H1 (cell line): ENCODE results near the gene CHD2. TPM values are rescaled to one million over a fixed set of nuclear protein-coding genes. Genes with fewer than 3 reads are reported as not detected.
A peak's percentile ranks its signal among the peaks of the same experiment; 100 is the strongest.

Source experiments
- CTCF ChIA-PET: fragments of 300-600 bp; sonication (Branson Sonifier 250); formaldehyde crosslinking; loops from one replicate; lab custom pipeline; 2021; ENCODE audit not compliant: partially characterized antibody; lab: Charles Lee
- POLR2A ChIA-PET: fragments of 300-600 bp; sonication (Branson Sonifier 250); formaldehyde crosslinking; loops from one replicate; lab custom pipeline; 2021; ENCODE audit warnings: inconsistent platforms; ENCODE audit not compliant: partially characterized antibody; lab: Charles Lee
- DNase-seq, 2 experiments: peaks; one replicate each; pipeline versions ENCODE4 v3.0.0 to v3.0.0-alpha.2; 2010 to 2022; ENCODE audit warnings: low spot score in 2 of 2, low read depth in 1 of 2, mixed read lengths in 1 of 2
- FAIRE-seq: peaks from 2 replicates; lab custom pipeline; 2011; peaks lifted over from hg19 to GRCh38; lab: Jason Lieb, UNC
- H2AFZ ChIP-seq: 2 replicates; pipeline ENCODE4 v1.8.1; 2012; ENCODE audit warnings: low read length, inconsistent platforms
- H2AK5ac ChIP-seq: 2 replicates; pipeline ENCODE4 v1.6.1; 2013; ENCODE audit warnings: low read depth, low read length
- H2BK120ac ChIP-seq: replicated peaks from 2 replicates; pipeline ENCODE3; 2013; ENCODE audit warnings: low read depth, low read length, inconsistent platforms
- H2BK12ac ChIP-seq: 2 replicates; pipeline ENCODE4 v1.6.1; 2013; ENCODE audit warnings: low read depth, low read length
- H2BK15ac ChIP-seq: 2 replicates; pipeline ENCODE4 v1.6.1; 2013; ENCODE audit warnings: low read length
- H2BK20ac ChIP-seq: 2 replicates; pipeline ENCODE4 v1.6.1; 2013; ENCODE audit warnings: low read length
- H2BK5ac ChIP-seq: 2 replicates; pipeline ENCODE4 v1.6.1; 2013; ENCODE audit warnings: low read depth, low read length
- H3K14ac ChIP-seq: 2 replicates; pipeline ENCODE4 v1.6.1; 2013; ENCODE audit warnings: inconsistent platforms; ENCODE audit not compliant: insufficient read length
- H3K18ac ChIP-seq: 2 replicates; pipeline ENCODE4 v1.6.1; 2013; ENCODE audit warnings: low read length; ENCODE audit errors: extremely low read depth
- H3K23ac ChIP-seq: 2 replicates; pipeline ENCODE4 v1.6.1; 2013; ENCODE audit warnings: inconsistent platforms; ENCODE audit not compliant: insufficient read length
- H3K23me2 ChIP-seq: 2 replicates; pipeline ENCODE4 v1.6.1; 2013; ENCODE audit warnings: low read depth, low read length
- H3K27ac ChIP-seq: 2 replicates; pipeline ENCODE4 v1.6.1; 2011; ENCODE audit warnings: low read depth, low read length, inconsistent platforms
- H3K27me3 ChIP-seq, 4 experiments: replicated peaks in 1 of 4; 1 replicate in 1 of 4; 2 replicates in 3 of 4; pipeline versions ENCODE4 v1.6.1 to v1.8.1; 2011 to 2013; ENCODE audit warnings: low read length in 3 of 4, mild to moderate bottlenecking in 3 of 4, inconsistent platforms in 2 of 4, mixed read lengths in 2 of 4, moderate library complexity in 1 of 4; ENCODE audit not compliant: control insufficient read depth in 3 of 4, insufficient read depth in 3 of 4; ENCODE audit errors: extremely low read depth in 1 of 4
- H3K36me3 ChIP-seq, 4 experiments: 2 replicates each; pipeline versions ENCODE4 v1.6.1 to v1.8.1; 2011 to 2013; ENCODE audit warnings: mild to moderate bottlenecking in 4 of 4, low read length in 3 of 4, moderate library complexity in 2 of 4, control low read depth in 1 of 4, inconsistent platforms in 1 of 4; ENCODE audit not compliant: insufficient read depth in 4 of 4, control insufficient read depth in 2 of 4
- H3K4ac ChIP-seq: replicated peaks from 2 replicates; pipeline ENCODE3; 2013; ENCODE audit warnings: low read length, low read depth, mixed read lengths, inconsistent platforms; ENCODE audit not compliant: insufficient read length
- H3K4me1 ChIP-seq, 4 experiments: replicated peaks in 1 of 4; 1 replicate in 1 of 4; 2 replicates in 3 of 4; pipeline versions ENCODE4 v1.6.1 to v1.8.1; 2011 to 2013; ENCODE audit warnings: low read length in 3 of 4, inconsistent platforms in 2 of 4, mixed read lengths in 1 of 4; ENCODE audit not compliant: insufficient read depth in 4 of 4, control insufficient read depth in 3 of 4
- H3K4me2 ChIP-seq, 2 experiments: 2 replicates each; pipeline versions ENCODE4 v1.6.1 to v1.8.1; 2011 to 2013; ENCODE audit warnings: low read depth in 2 of 2, low read length in 2 of 2, control low read depth in 1 of 2, inconsistent platforms in 1 of 2, mild to moderate bottlenecking in 1 of 2; ENCODE audit not compliant: insufficient read depth in 1 of 2
- H3K4me3 ChIP-seq, 4 experiments: fragments of 200-600, 300-600 bp in 1 of 4; sonication (generic), shearing (Covaris generic), sonication (Bioruptor Twin) in 1 of 4; 2 replicates each; pipeline versions ENCODE4 v1.5.1 to v1.8.1; 2011 to 2016; ENCODE audit warnings: low read length in 4 of 4, low read depth in 3 of 4, control low read depth in 2 of 4, inconsistent platforms in 2 of 4, mild to moderate bottlenecking in 2 of 4, mixed read lengths in 1 of 4, moderate library complexity in 1 of 4; ENCODE audit not compliant: insufficient read depth in 2 of 4; ENCODE audit errors: extremely low read depth in 1 of 4
- H3K56ac ChIP-seq: replicated peaks from 2 replicates; pipeline ENCODE3; 2013; ENCODE audit warnings: low read depth, mild to moderate bottlenecking, mixed read lengths, low read length, inconsistent platforms; ENCODE audit not compliant: insufficient read length
- H3K79me1 ChIP-seq: 2 replicates; pipeline ENCODE4 v1.6.1; 2013; ENCODE audit warnings: low read depth, low read length, control low read depth
- H3K79me2 ChIP-seq, 2 experiments: 2 replicates each; pipeline versions ENCODE4 v1.6.1 to v1.8.1; 2012 to 2013; ENCODE audit warnings: low read length in 2 of 2, mild to moderate bottlenecking in 2 of 2, inconsistent platforms in 1 of 2; ENCODE audit not compliant: insufficient read depth in 2 of 2, control insufficient read depth in 1 of 2
- H3K9ac ChIP-seq, 4 experiments: replicated peaks in 1 of 4; 1 replicate in 1 of 4; 2 replicates in 3 of 4; pipeline versions ENCODE4 v1.6.1 to v1.8.1; 2011 to 2013; ENCODE audit warnings: low read depth in 3 of 4, low read length in 3 of 4, control low read depth in 2 of 4, mild to moderate bottlenecking in 2 of 4, moderate library complexity in 2 of 4, inconsistent platforms in 1 of 4; ENCODE audit errors: extremely low read depth in 1 of 4
- H3K9me3 ChIP-seq, 2 experiments: 2 replicates each; pipeline versions ENCODE4 v1.6.1 to v1.8.1; 2012 to 2013; ENCODE audit warnings: mild to moderate bottlenecking in 2 of 2, moderate library complexity in 2 of 2, control low read depth in 1 of 2, inconsistent platforms in 1 of 2, low read depth in 1 of 2, low read length in 1 of 2, mixed read lengths in 1 of 2; ENCODE audit not compliant: insufficient read depth in 2 of 2
- H4K20me1 ChIP-seq, 2 experiments: replicated peaks in 1 of 2; 2 replicates each; pipeline versions ENCODE3 to v1.8.1; 2011 to 2013; ENCODE audit warnings: inconsistent platforms in 2 of 2, low read length in 2 of 2, mild to moderate bottlenecking in 1 of 2; ENCODE audit not compliant: insufficient read depth in 2 of 2, control insufficient read depth in 1 of 2
- H4K5ac ChIP-seq: 2 replicates; pipeline ENCODE4 v1.6.1; 2013; ENCODE audit warnings: low read length, low read depth, mixed read lengths, inconsistent platforms; ENCODE audit not compliant: insufficient read length
- H4K8ac ChIP-seq: 2 replicates; pipeline ENCODE4 v1.8.0; 2013; ENCODE audit warnings: mild to moderate bottlenecking, moderate library complexity, low read length, inconsistent platforms; ENCODE audit not compliant: insufficient read depth; ENCODE audit errors: extremely low read depth
- H4K91ac ChIP-seq: replicated peaks from 2 replicates; pipeline ENCODE3; 2013; ENCODE audit warnings: low read length, mixed read lengths, inconsistent platforms; ENCODE audit not compliant: insufficient read length
- POLR2AphosphoS5 ChIP-seq: IDR thresholded peaks from 2 replicates; pipeline ENCODE4 v1.6.1; 2011; ENCODE audit warnings: low read depth, low read length
- SP2 ChIP-seq: IDR thresholded peaks from 2 replicates; pipeline ENCODE4 v1.6.1; 2012; ENCODE audit warnings: mild to moderate bottlenecking, low read length, inconsistent platforms
- TAF7 ChIP-seq: optimal IDR thresholded peaks from 2 replicates; pipeline ENCODE3; 2011; ENCODE audit warnings: low read depth, mild to moderate bottlenecking, inconsistent platforms, low read length, moderate library complexity, borderline replicate concordance
- WGBS, 2 experiments: shearing (Covaris generic) in 1 of 2; methylation state at CpG; one replicate each; pipeline versions ENCODE4 v1.1.6 to v1.1.7; 2013 to 2015; ENCODE audit warnings: low lambda C conversion rate in 2 of 2, mixed read lengths in 2 of 2, inconsistent platforms in 1 of 2, low coverage in 1 of 2, missing lambda C conversion rate in 1 of 2; ENCODE audit not compliant: insufficient replicate concordance in 2 of 2, insufficient coverage in 1 of 2, insufficient read length in 1 of 2; ENCODE audit errors: extremely low coverage in 1 of 2, missing lambda C conversion rate in 1 of 2; 5-methylcytosine and 5-hydroxymethylcytosine counted together
- polyA plus RNA-seq, 7 experiments: library from polyadenylated mRNA; depleted of rRNA in 3 of 7; stranded (reverse) in 5 of 7; unstranded in 2 of 7; fragments of >200 nt in 5 of 7; fragments of 200-250 nt in 2 of 7; gene quantifications; 1 replicate in 5 of 7; 2 replicates in 1 of 7; 4 replicates in 1 of 7; pipeline versions ENCODE4 v1.2.1 to v1.2.3, GENCODE V29; 2011 to 2013; ENCODE audit warnings: missing spikeins in 2 of 7, mixed read lengths in 2 of 7
- total RNA-seq: library from RNA; stranded (reverse); fragmentation: NEBNext Ultra II Directional; extraction: Animal tissue kit (Norgen Biotek cat#: 25700); gene quantifications from 2 replicates; pipeline ENCODE4 v1.2.1, GENCODE V29; 2021

CHD2 gene
- total and polyA plus RNA-seq, 2 of the 8 experiments (the other 6 are each of a cell fraction or from before 2014, with no cell fraction given) = 28.8 to 70.0 TPM

GRCh38 chr15:93012786-93013185 lies 112.7 kb downstream of the CHD2 start:
- no peak overlapping the region for H3K18ac ChIP-seq
- WGBS, 2 experiments = 100% methylated on average over 1 of the region's 1 CpG; no CpG with 5 or more reads in 1 of the 2 experiments
- H3K4ac ChIP-seq = no peak overlapping the region
- H3K36me3 ChIP-seq = peaks cover 56 to 97% (median 87%) of the 10 kb centered on the region in 4 experiments
- H3K14ac ChIP-seq = no peak overlapping the region
- no peak overlapping the region for H2BK120ac ChIP-seq
- TF ChIP-seq SP2 = no peak
- no peak for TF ChIP-seq TAF7
- peak; percentile 19; the same call in 1 of the 2 replicates for TF ChIP-seq POLR2AphosphoS5
- TF ChIP-seq, all 59 proteins: peak for 1
- H4K8ac ChIP-seq = no peak overlapping the region
- no peaks in the 10 kb centered on the region for H3K4me1 ChIP-seq
- H4K20me1 ChIP-seq = peaks cover 3% of the 10 kb centered on the region in 2 experiments
- no peak overlapping the region for H2AK5ac ChIP-seq
- H4K91ac ChIP-seq = no peak overlapping the region
- POLR2A ChIA-PET = no interaction called here
- FAIRE-seq (no peak), DNase-seq (no peak)
- H2BK5ac ChIP-seq = no peak overlapping the region
- H3K9me3 ChIP-seq = no peaks in the 10 kb centered on the region
- H3K9ac ChIP-seq = no peak overlapping the region
- H2AFZ ChIP-seq = no peak overlapping the region
- no peak overlapping the region for H3K4me3 ChIP-seq
- H3K23ac ChIP-seq = no peak overlapping the region
- no peaks in the 10 kb centered on the region for H3K27me3 ChIP-seq
- no peak overlapping the region for H3K56ac ChIP-seq
- no peaks in the 10 kb centered on the region; the same call in 1 of the 2 replicates for H3K79me1 ChIP-seq
- no peak overlapping the region for H3K27ac ChIP-seq
- no peaks in the 10 kb centered on the region for H3K23me2 ChIP-seq
- H3K79me2 ChIP-seq = no peaks in the 10 kb centered on the region
- H2BK15ac ChIP-seq = no peak overlapping the region
- H2BK12ac ChIP-seq = no peak overlapping the region
- H3K4me2 ChIP-seq = no peak overlapping the region
- no peak overlapping the region for H4K5ac ChIP-seq
- CTCF ChIA-PET = interaction anchor here (0.7 to 2.1 kb wide), 3 partner anchors 18 to 215 kb away, joined by 3 to 6 read pairs (median 4); no protein-coding TSS in a partner anchor
- H2BK20ac ChIP-seq = no peak overlapping the region
